K562 (cell line): ENCODE measurements around the gene EIF2S1. TPM values are rescaled to one million over a fixed set of nuclear protein-coding genes. Genes with fewer than 3 reads are reported as not detected.
A peak's percentile ranks its signal among the peaks of the same experiment; 100 is the strongest.

Experiments used
- CEBPB ChIP-seq: fragments of 450-650 bp; IDR thresholded peaks from 2 replicates; pipeline ENCODE4 v1.6.1; 2016; ENCODE audit warnings: missing genetic modification characterization, missing compliant biosample characterization
- CEBPG ChIP-seq, 3 experiments: fragments of 200-800 bp in 1 of 3; sonication (Bioruptor generic) in 1 of 3; sonication (generic) in 1 of 3; formaldehyde crosslinking in 1 of 3; IDR thresholded peaks in 2 of 3; conservative IDR thresholded peaks in 1 of 3; 2 replicates each; pipeline versions ENCODE4 v1.6.1 to v1.8.0; 2016 to 2022; ENCODE audit warnings: missing compliant biosample characterization in 2 of 3, missing genetic modification characterization in 2 of 3, mild to moderate bottlenecking in 1 of 3, missing genetic modification reagents in 1 of 3
- CHD2 ChIP-seq: IDR thresholded peaks from 2 replicates; pipeline ENCODE4 v1.6.1; 2011; ENCODE audit warnings: low read depth, low read length
- EHMT2 ChIP-seq: fragments of 450-650 bp; IDR thresholded peaks from 2 replicates; pipeline ENCODE4 v1.6.1; 2018; ENCODE audit warnings: antibody characterized with exemption
- EWSR1 ChIP-seq: fragments of 450-650 bp; IDR thresholded peaks from 2 replicates; pipeline ENCODE4 v1.6.1; 2018; ENCODE audit warnings: borderline replicate concordance, mild to moderate bottlenecking, low read depth, moderate library complexity; ENCODE audit not compliant: partially characterized antibody
- JUN ChIP-seq, 2 experiments: sonication (generic) in 1 of 2; formaldehyde crosslinking in 1 of 2; IDR thresholded peaks; 2 replicates each; pipeline versions ENCODE4 v1.6.1 to v1.8.0; 2012 to 2022; ENCODE audit warnings: borderline replicate concordance in 2 of 2, mild to moderate bottlenecking in 2 of 2, improper control_type of control experiment in 1 of 2, low read depth in 1 of 2, low read length in 1 of 2, missing genetic modification reagents in 1 of 2
- JUND ChIP-seq, 2 experiments: IDR thresholded peaks; 2 replicates in 1 of 2; 3 replicates in 1 of 2; pipeline ENCODE4 v1.6.1; 2011; ENCODE audit warnings: borderline replicate concordance in 2 of 2, low read depth in 2 of 2, low read length in 2 of 2, improper control_type of control experiment in 1 of 2, missing biosample characterization in 1 of 2, missing genetic modification characterization in 1 of 2, missing genetic modification reagents in 1 of 2
- KAT7 ChIP-seq: sonication (generic); formaldehyde crosslinking; IDR thresholded peaks from 2 replicates; pipeline ENCODE4 v1.8.0; 2022; ENCODE audit warnings: missing genetic modification reagents, mild to moderate bottlenecking, borderline replicate concordance
- LCOR ChIP-seq: sonication (generic); formaldehyde crosslinking; IDR thresholded peaks from 2 replicates; pipeline ENCODE4 v1.8.0; 2022; ENCODE audit warnings: mild to moderate bottlenecking, missing genetic modification reagents
- PCBP2 ChIP-seq: fragments of 200-400 bp; formaldehyde crosslinking; IDR thresholded peaks from 2 replicates; pipeline ENCODE4 v1.6.1; 2018; ENCODE audit warnings: low read length, low read depth, mild to moderate bottlenecking, moderate library complexity; ENCODE audit not compliant: poor library complexity, severe bottlenecking
- PTTG1 ChIP-seq: fragments of 450-650 bp; IDR thresholded peaks from 2 replicates; pipeline ENCODE4 v1.6.1; 2016; ENCODE audit warnings: low read depth, mild to moderate bottlenecking, missing genetic modification characterization, missing compliant biosample characterization
- SRSF9 ChIP-seq: fragments of 200-400 bp; formaldehyde crosslinking; IDR thresholded peaks from 2 replicates; pipeline ENCODE4 v1.6.1; 2017; ENCODE audit warnings: low read depth, low read length, borderline replicate concordance
- TEAD1 ChIP-seq, 2 experiments: fragments of 450-650 bp in 1 of 2; sonication (generic) in 1 of 2; formaldehyde crosslinking; IDR thresholded peaks; 2 replicates each; pipeline versions ENCODE4 v1.4.0 to v1.8.0; 2020 to 2022; ENCODE audit warnings: mild to moderate bottlenecking in 2 of 2, missing genetic modification reagents in 1 of 2
- TFAM ChIP-seq: fragments of 250-450 bp; sonication (Bioruptor Pico); conservative IDR thresholded peaks from 2 replicates; pipeline ENCODE4 v1.5.0; 2021; ENCODE audit warnings: mild to moderate bottlenecking, moderate library complexity
- TRIM28 ChIP-seq: fragments of 450-650 bp; IDR thresholded peaks from 2 replicates; pipeline ENCODE4 v1.6.1; 2017
- ZNF124 ChIP-seq: sonication (generic); formaldehyde crosslinking; IDR thresholded peaks from 2 replicates; pipeline ENCODE4 v1.8.1; 2022; ENCODE audit warnings: missing genetic modification reagents
- ZNF175 ChIP-seq: fragments of 200-800 bp; sonication (Bioruptor generic); IDR thresholded peaks from 2 replicates; pipeline ENCODE4 v1.6.1; 2016; ENCODE audit warnings: low read depth, mild to moderate bottlenecking, missing genetic modification characterization, missing compliant biosample characterization
- ZNF184 ChIP-seq: sonication (generic); formaldehyde crosslinking; IDR thresholded peaks from 2 replicates; pipeline ENCODE4 v1.5.0; 2020; ENCODE audit warnings: missing genetic modification reagents
- ZNF197 ChIP-seq: fragments of 200-800 bp; sonication (Bioruptor generic); IDR thresholded peaks from 2 replicates; pipeline ENCODE4 v1.6.1; 2016; ENCODE audit warnings: low read depth, missing genetic modification characterization, missing compliant biosample characterization
- polyA plus RNA-seq, 8 experiments: library from polyadenylated mRNA; depleted of rRNA in 4 of 8; stranded (reverse) in 5 of 8; unstranded in 3 of 8; fragments of >200 nt; fragmentation: Nextera tagmentation in 2 of 8; fragmentation: Illumina TruSeq in 1 of 8; extraction: Ambion mirVana in 2 of 8; extraction: Trizol in 1 of 8; gene quantifications; 2 replicates each; pipeline versions ENCODE4 v1.2.1 to v1.2.3, GENCODE V29; 2011 to 2014; ENCODE audit warnings: inconsistent platforms in 1 of 8, missing spikeins in 1 of 8
- total RNA-seq, 7 experiments: library from RNA; depleted of rRNA in 6 of 7; stranded (reverse); fragments of >200 nt in 6 of 7; fragmentation: Illumina TruSeq in 2 of 7; extraction: Trizol in 2 of 7; gene quantifications; 2 replicates each; pipeline versions ENCODE4 v1.2.1 to v1.2.3, GENCODE V29; 2011 to 2021; ENCODE audit warnings: low replicate concordance in 1 of 7
- TF ChIP-seq, protein P1 (sequence below), 2 experiments: fragments of 450-650 bp in 1 of 2; IDR thresholded peaks; 2 replicates each; pipeline ENCODE4 v1.6.1; 2011 to 2017; ENCODE audit warnings: low read depth in 2 of 2, antibody characterized with exemption in 1 of 2, borderline replicate concordance in 1 of 2, low read length in 1 of 2, mild to moderate bottlenecking in 1 of 2, mixed read lengths in 1 of 2; ENCODE audit not compliant: control insufficient read depth in 1 of 2
- TF ChIP-seq, protein P2 (sequence below): fragments of 250-450 bp; sonication (Bioruptor Pico); IDR thresholded peaks from 2 replicates; pipeline ENCODE4 v1.9.0; 2021; ENCODE audit warnings: mild to moderate bottlenecking, inconsistent platforms

The EIF2S1 gene
- total and polyA plus RNA-seq, 9 of the 15 experiments (the other 6 are each of a cell fraction or from before 2014, with no cell fraction given), result 216 to 1,018 (median 332) TPM

DNA sequence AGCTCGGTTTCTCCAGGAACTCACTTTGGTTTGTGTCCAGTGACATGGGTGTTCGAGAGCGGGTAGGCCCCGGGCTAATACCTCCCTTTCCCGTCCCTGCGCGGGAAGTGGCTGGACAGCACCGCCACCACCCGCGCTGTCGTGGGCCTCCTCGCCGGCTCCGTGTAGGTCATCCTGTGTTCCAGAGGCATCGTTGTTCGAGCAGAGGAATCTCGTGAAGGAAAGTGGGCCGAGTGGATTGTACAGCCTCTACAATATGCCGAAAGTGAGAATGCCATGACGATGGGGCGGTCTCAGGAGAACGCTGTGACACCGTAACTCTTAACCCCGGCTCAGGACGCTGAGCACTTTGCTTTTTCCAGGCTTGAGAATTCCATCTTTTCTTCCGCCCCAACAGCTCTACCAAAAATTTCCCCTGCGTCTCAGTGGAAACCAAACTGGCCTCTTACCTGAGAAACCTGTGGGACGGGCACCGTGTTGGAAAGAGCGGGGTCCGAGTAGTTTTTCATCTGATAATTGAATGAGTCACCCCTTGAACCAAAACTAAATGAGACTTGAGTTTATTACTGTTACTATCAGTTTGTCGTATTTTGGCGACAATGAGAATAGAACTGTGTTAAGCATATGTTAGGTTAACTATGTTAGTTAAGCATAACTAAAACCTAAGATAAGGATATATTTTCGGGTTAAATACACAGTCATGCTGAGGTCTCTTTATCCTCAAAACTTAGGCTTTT is 510 bp downstream of the EIF2S1 start (continued):
- TF ChIP-seq, protein P1, sequence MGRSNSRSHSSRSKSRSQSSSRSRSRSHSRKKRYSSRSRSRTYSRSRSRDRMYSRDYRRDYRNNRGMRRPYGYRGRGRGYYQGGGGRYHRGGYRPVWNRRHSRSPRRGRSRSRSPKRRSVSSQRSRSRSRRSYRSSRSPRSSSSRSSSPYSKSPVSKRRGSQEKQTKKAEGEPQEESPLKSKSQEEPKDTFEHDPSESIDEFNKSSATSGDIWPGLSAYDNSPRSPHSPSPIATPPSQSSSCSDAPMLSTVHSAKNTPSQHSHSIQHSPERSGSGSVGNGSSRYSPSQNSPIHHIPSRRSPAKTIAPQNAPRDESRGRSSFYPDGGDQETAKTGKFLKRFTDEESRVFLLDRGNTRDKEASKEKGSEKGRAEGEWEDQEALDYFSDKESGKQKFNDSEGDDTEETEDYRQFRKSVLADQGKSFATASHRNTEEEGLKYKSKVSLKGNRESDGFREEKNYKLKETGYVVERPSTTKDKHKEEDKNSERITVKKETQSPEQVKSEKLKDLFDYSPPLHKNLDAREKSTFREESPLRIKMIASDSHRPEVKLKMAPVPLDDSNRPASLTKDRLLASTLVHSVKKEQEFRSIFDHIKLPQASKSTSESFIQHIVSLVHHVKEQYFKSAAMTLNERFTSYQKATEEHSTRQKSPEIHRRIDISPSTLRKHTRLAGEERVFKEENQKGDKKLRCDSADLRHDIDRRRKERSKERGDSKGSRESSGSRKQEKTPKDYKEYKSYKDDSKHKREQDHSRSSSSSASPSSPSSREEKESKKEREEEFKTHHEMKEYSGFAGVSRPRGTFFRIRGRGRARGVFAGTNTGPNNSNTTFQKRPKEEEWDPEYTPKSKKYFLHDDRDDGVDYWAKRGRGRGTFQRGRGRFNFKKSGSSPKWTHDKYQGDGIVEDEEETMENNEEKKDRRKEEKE (IDR thresholded peaks at IDR 0.05; ENCODE audit: borderline replicate concordance in 1 of 2, control insufficient read depth in 1 of 2, low read depth in 2 of 2, low read length in 1 of 2), result no peak
- no peak for TF ChIP-seq PCBP2
- no peak for TF ChIP-seq ZNF197 (CRISPR knock-in tag)
- TF ChIP-seq TEAD1 (CRISPR knock-in tag; IDR thresholded peaks at IDR 0.05), result peak in 1 of 2 experiments; percentile 25; a peak in 1 of 4 replicates
- no peak for TF ChIP-seq EWSR1
- TF ChIP-seq ZNF175 (CRISPR knock-in tag), result no peak
- no peak for TF ChIP-seq CEBPG (CRISPR knock-in tag; IDR thresholded peaks at IDR 0.05)
- no peak for TF ChIP-seq CEBPG (tag; conservative IDR thresholded peaks at IDR 0.05 in 1 of 2, IDR thresholded peaks at IDR 0.05 in 1 of 2)
- no peak for TF ChIP-seq CEBPB (tag)
- 0 out of 2 replicates have a peak, but pooled peaks have one; percentile 74 for TF ChIP-seq KAT7 (CRISPR knock-in tag)
- TF ChIP-seq PTTG1 (tag), result no peak
- TF ChIP-seq, protein P2, sequence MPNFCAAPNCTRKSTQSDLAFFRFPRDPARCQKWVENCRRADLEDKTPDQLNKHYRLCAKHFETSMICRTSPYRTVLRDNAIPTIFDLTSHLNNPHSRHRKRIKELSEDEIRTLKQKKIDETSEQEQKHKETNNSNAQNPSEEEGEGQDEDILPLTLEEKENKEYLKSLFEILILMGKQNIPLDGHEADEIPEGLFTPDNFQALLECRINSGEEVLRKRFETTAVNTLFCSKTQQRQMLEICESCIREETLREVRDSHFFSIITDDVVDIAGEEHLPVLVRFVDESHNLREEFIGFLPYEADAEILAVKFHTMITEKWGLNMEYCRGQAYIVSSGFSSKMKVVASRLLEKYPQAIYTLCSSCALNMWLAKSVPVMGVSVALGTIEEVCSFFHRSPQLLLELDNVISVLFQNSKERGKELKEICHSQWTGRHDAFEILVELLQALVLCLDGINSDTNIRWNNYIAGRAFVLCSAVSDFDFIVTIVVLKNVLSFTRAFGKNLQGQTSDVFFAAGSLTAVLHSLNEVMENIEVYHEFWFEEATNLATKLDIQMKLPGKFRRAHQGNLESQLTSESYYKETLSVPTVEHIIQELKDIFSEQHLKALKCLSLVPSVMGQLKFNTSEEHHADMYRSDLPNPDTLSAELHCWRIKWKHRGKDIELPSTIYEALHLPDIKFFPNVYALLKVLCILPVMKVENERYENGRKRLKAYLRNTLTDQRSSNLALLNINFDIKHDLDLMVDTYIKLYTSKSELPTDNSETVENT (CRISPR knock-in tag), result no peak
- no peak for TF ChIP-seq SRSF9
- TF ChIP-seq JUND (IDR thresholded peaks at IDR 0.05; ENCODE audit: borderline replicate concordance, low read depth, low read length), result peak; percentile 72; the same call in 1 of the 2 replicates
- TF ChIP-seq JUND (tag; IDR thresholded peaks at IDR 0.05; ENCODE audit: borderline replicate concordance, low read depth, low read length), result no peak
- TF ChIP-seq ZNF184, result no peak
- TF ChIP-seq LCOR (CRISPR knock-in tag), result no peak; the same call in 1 of the 2 replicates
- TF ChIP-seq ZNF124, result no peak
- TF ChIP-seq TRIM28, result no peak
- TF ChIP-seq JUN (IDR thresholded peaks at IDR 0.05; ENCODE audit: borderline replicate concordance, low read depth, low read length), result no peak
- TF ChIP-seq JUN (CRISPR knock-in tag; IDR thresholded peaks at IDR 0.05; ENCODE audit: borderline replicate concordance), result no peak
- TF ChIP-seq CHD2, result no peak
- TF ChIP-seq TFAM (CRISPR knock-in tag), result no peak
- no peak for TF ChIP-seq EHMT2
